ENCODE measurements around the gene PUS10.
"Not testable (repeated sequence)": the region's sequence is repeated elsewhere in the genome, so short reads cannot be mapped to it uniquely, and the experiment has no call there.

PUS10 gene

GRCh38 chr2:60932954-60933353, 85.1 kb downstream of the PUS10 start:
- no peak for DNase-seq (ENCODE audit: low spot score)

GRCh38 chr2:60932061-60932460, 86.0 kb downstream of the PUS10 start:
- DNase-seq (ENCODE audit: low spot score): not testable (repeated sequence)

- DNase-seq (ENCODE audit: low spot score): no peak
Observed at GRCh38 chr2:60926741-60927552, 91.1 kb downstream of the PUS10 start.

GRCh38 chr2:60925994-60926740, 91.9 kb downstream of the PUS10 start:
- DNase-seq (ENCODE audit: low spot score): no peak

- DNase-seq (ENCODE audit: low spot score): no peak
Observed at GRCh38 chr2:60907329-60907728, 110.7 kb downstream of the PUS10 start.

GRCh38 chr2:60906395-60906794, 111.7 kb downstream of the PUS10 start:
- DNase-seq (ENCODE audit: low spot score): no peak

GRCh38 chr2:60905867-60906266, 112.2 kb downstream of the PUS10 start:
- DNase-seq (ENCODE audit: low spot score): not testable (repeated sequence)

- not testable (repeated sequence) for DNase-seq (ENCODE audit: low spot score)
Observed at GRCh38 chr2:60901296-60901695, 116.8 kb downstream of the PUS10 start.

- DNase-seq (ENCODE audit: low spot score): no peak
Observed at GRCh38 chr2:60899892-60900249, 118.2 kb downstream of the PUS10 start.

- no peak for DNase-seq (ENCODE audit: low spot score)
Observed at GRCh38 chr2:60899230-60899891, 118.7 kb downstream of the PUS10 start.

- DNase-seq (ENCODE audit: low spot score): no peak
Observed at GRCh38 chr2:60898567-60898966, 119.5 kb downstream of the PUS10 start.

Measured in hepatic stellate cell (primary cell).